Suprapubic skin (tissue), 3 donors: ENCODE results near the gene DARS1.

ENCODE experiments used
- CTCF ChIP-seq, 2 donors: fragments of 200-600 bp in 1 of 2; fragments of 450-650 bp in 1 of 2; sonication (generic) in 1 of 2; IDR thresholded peaks; one replicate each; pipeline ENCODE4 v1.5.1; 2016 to 2019; ENCODE audit warnings: antibody characterized with exemption in 2 of 2, mild to moderate bottlenecking in 1 of 2, moderate library complexity in 1 of 2
- EP300 ChIP-seq: sonication (generic); formaldehyde crosslinking; IDR thresholded peaks from one replicate; pipeline ENCODE4 v1.6.1; 2017; ENCODE audit warnings: antibody characterized with exemption

GRCh38 chr2:136023416-136023815, 38.0 kb upstream of the DARS1 start:
- TF ChIP-seq CTCF (IDR thresholded peaks at IDR 0.05) (no peak), EP300 (no peak)
